ENCODE data around the gene IQSEC1.

GRCh38 chr3:13008155-13008995, 64.9 kb downstream of the IQSEC1 start:
- no peak for TF ChIP-seq CTCF (IDR thresholded peaks at IDR 0.05; ENCODE audit: control extremely low read depth in 1 of 3, insufficient read depth in 1 of 3, low read depth in 1 of 3, low read length in 3 of 3)
- TF ChIP-seq POLR2A (IDR thresholded peaks at IDR 0.05; ENCODE audit: control extremely low read depth in 1 of 2, low read depth in 2 of 2, low read length in 2 of 2): no peak
